GM19239 (cell line): ENCODE results near the gene PITPNM1.
"Not testable (repeated sequence)": the region's sequence is repeated elsewhere in the genome, so short reads cannot be mapped to it uniquely, and the experiment has no call there.

Source experiments
- DNase-seq: peaks from one replicate; pipeline ENCODE4 v3.0.0; 2011; ENCODE audit warnings: low spot score; ENCODE audit not compliant: insufficient read length
- FAIRE-seq: peaks from 2 replicates; lab custom pipeline; 2011; peaks lifted over from hg19 to GRCh38; lab: Jason Lieb, UNC

PITPNM1 gene

DNA sequence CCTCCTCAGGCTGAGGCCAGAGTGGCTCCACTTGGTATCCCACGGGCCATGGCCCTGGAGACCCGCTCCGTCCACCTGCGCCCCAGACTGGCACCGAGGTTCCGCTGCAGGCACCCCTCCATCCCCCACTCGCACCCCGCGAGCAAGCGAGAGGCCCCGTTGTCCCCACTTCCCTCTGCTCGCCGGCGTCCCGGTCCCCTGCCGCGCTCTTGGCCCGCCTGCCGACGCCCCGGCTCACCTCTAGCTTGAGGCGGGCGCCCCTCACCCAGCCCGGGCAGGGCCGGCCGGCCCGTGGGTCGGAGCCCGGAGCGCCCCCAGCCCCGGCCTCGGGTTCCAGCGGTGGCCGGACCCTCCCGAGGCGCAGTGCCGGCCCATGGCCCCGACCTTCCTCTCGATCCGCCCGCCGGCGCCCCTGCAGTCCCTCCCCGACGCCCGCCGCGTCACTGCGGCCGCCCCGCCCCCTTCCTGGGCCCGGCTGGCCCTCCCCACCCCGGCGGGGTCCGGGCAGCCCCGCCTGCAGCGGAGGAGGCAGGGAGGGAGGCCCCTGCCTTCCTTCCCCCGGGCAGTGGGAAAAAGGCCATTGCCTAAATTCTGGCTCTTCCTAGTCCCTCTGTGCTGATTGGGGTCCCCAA is at the start of gene PITPNM1:
TSS of gene PITPNM1 (minus strand) at position 414 of the 632 bp plus-strand sequence. CDS start 1,183 bp downstream, outside the sequence.
- FAIRE-seq (no peak), DNase-seq (peak; percentile 85)

GRCh38 chr11:67551697-67552096 is 46.5 kb upstream of the PITPNM1 start:
- DNase-seq, FAIRE-seq: not testable (repeated sequence)

DNA sequence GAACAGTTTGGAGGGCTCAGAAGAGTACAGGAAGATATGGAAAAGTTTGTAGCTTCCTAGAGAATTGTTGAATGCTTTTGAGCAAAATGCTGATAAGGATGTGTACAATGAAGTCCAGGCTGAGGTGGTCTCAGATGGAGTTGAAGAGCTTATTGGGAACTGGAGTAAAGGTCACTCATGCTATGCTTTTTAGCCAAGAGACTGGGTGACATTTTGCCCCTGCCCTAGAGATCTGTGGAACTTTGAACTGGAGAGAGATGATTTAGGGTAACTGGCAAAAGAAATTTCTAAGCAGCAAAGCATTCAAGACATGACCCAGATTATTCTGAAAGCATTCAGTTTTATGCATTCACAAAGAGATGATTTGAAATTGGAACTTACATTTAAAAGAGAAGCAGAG is 46.0 kb upstream of the PITPNM1 start:
- DNase-seq (no peak), FAIRE-seq (no peak)

DNA sequence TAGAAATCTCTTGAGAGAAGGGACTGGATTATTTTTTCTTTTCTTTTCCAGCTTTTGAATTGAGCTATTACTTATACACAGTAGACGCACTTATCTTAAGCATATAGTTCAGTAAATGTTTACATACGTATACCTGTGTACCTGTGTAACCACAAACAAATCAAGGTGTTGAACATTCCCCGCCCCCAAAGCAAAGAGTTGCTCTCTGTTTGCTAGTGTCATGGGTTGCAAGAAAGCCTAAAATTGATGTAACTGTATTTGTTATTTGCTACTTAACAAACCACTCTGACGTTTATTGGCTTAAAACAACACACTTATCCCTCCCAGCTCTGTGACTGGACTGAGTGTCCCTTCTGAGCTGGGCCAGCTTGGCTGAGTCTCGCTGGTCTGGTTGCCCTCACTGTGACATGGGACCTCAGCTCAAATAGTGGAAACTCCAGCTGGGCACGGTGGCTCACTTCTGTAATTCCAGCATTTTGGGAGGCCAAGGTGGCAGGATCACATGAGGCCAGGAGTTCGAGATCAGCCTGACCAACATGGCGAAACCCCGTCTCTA is 43.5 kb upstream of the PITPNM1 start:
- FAIRE-seq (no peak), DNase-seq (no peak)

DNA sequence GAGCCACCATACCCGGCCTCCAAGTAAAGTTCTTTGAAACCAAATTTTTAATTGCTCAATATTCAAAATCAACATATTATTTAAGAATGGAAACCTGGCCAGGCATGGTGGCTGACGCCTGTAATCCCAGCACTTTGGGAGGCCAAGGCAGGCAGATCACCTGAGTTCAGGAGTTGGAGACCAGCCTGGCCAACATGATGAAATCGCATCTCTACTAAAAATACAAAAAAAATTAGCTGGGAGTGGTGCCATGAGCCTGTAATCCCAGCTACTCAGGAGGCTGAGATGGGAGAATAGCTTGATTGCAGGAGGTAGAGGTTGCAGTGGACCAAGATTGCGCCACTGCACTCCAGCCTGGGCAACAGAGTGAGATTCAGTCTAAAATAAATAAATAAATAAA is 42.9 kb upstream of the PITPNM1 start:
- DNase-seq, FAIRE-seq: not testable (repeated sequence)

- no peak for DNase-seq
These were observed 40.1 kb upstream of the PITPNM1 start for GRCh38 chr11:67545280-67545679.

GRCh38 chr11:67544616-67545242 is 39.6 kb upstream of the PITPNM1 start:
- no peak for FAIRE-seq
- DNase-seq = no peak

More at GRCh38 chr11:67545280-67545679, 40.1 kb upstream of the PITPNM1 start:
- no peak for FAIRE-seq

DNA sequence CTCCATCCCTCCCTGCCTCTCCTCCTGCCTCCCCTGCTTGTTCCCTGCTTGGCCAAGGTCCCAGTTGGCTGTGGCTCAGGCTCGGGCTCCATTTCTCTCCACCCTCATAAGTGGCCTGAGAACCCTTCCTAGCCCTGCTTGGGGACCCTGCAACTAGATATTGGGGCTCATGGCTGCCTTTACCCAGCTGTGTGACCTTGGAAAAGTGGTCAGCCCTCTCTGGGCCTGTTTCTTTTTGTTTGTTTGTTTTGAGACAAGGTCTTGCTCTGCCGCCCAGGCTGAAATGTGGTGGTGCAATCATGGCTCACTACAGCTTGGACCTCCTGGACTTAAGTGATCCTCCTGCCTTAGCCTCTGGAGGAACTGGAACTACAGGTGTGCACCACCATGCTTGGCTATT is 38.4 kb upstream of the PITPNM1 start:
- DNase-seq (no peak), FAIRE-seq (no peak)

DNA sequence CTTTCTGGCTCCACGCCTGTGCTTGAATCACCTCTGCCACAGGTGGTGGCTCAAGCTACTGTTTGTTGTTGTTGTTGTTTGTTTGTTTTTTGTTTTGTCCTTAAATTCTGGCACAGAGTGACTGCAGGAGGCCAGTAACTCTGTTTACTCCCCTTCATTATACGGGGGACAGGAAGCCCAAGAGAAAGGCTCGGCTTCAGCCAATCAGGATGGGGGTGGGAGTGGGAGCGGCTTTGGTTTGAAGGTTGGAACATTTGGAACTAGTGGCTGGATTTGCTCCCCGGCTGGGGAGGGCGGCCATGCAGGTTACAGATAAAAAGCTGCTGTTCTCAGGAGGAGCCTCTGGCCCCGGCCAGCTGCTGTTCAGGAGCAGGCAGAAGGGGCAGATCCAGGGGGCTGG is 37.8 kb upstream of the PITPNM1 start:
- no peak for FAIRE-seq

DNA sequence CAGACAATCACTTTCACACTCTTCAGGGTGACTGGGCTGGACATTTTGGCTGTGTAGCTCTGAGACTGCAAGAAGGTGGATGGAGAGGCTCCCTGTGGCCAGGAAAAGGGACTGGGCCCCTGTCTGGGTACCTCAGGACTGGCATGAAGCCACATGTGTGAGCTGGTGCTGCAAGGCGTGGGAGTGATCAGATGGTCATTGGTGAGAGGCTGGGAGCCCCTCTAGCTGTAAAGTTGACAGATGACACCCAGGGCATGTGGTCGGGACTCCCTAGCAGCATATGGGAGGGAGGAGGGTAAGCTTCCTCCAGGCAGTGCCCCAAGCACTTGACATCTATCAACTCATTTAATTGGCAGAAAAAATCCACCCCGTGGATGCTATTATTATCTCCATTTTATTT is 37.0 kb upstream of the PITPNM1 start:
- FAIRE-seq = no peak
- DNase-seq = no peak

More for the DNA sequence above, 37.8 kb upstream of the PITPNM1 start:
- no peak for DNase-seq

DNA sequence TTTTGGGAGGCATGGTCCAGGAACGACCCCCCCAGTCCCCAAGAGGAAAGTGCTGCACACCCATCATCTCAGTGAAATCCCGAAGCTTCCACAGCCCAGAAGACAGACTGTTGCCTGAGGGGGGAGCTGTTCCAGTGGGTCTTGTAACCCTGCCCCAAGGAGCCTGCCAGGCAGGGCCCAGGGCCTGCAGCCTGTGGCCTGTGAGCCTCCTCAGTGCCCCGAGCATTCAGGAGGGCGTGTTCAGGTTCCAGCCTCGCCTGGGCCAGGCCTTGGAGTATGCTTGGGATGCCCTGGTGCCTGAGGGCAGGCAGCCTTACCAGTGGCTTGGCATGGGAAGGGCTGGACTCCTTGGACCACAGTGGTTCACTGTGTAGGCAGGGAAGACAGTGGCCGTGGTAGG is 36.0 kb upstream of the PITPNM1 start:
- no peak for FAIRE-seq

GRCh38 chr11:67539550-67539949 is 34.4 kb upstream of the PITPNM1 start:
- no peak for DNase-seq
- no peak for FAIRE-seq

More for the DNA sequence above, 36.0 kb upstream of the PITPNM1 start:
- no peak for DNase-seq

- FAIRE-seq (no peak), DNase-seq (no peak)
These were observed 33.8 kb upstream of the PITPNM1 start for GRCh38 chr11:67538823-67539505.

DNA sequence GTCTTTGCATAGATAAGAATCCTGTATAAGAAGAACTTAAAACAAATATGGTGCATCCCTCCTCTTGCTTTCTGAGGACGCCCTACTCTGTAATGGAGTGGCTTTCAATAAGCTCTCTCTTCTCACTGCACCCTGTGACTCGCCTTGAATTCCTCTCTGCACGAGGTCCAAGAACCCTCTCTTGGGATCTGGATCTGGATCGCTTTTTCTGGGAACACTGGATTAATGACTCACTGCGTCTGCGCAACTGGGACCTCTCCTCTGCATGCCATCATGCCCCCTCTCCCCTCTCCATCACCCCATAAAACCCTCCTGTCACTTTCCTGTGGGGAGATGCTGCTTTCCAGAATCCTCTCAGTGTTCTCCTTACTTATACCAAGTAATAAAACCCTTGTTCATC is 33.1 kb upstream of the PITPNM1 start:
- FAIRE-seq = no peak
- no peak for DNase-seq

DNA sequence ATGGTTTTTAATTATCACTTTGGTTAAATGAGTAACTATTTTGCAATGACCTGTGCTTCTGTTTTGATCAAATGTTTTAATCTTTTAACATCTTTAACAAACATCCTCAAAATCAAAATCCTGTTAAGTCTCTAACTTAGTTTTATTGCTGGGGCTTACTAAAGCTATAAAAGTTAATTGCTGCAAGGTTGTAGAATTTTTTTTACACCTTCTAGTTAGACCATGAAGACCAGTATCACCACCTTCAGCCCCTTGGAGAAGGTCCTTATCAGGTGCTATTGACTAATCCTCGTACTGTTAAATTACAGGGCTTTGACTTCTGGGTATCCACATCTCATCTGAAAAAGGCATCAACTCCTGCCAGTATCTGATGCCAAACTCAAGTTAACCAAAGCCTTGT is 30.4 kb upstream of the PITPNM1 start:
- DNase-seq (no peak), FAIRE-seq (no peak)

- no peak for DNase-seq
- FAIRE-seq = no peak
These were observed 29.0 kb upstream of the PITPNM1 start for GRCh38 chr11:67534070-67534679.

- DNase-seq (no peak), FAIRE-seq (no peak)
These were observed 27.7 kb upstream of the PITPNM1 start for GRCh38 chr11:67532889-67533288.

DNA sequence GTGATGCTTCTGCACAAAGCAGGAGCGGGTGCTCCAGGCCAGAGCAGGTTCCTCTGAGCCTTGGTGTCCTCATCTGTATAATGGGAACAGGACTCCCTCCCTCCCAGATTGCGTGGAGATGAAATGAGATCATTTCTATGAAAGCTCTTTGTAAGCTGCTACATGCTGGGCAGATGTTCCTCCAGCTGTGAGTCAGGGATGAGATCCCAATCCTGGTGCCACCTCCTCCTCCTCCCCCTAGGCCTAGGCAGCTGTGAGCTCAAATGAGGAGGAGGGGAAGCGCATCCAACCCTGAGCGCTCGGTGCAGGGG is 25.1 kb upstream of the PITPNM1 start:
- DNase-seq (no peak), FAIRE-seq (no peak)

DNA sequence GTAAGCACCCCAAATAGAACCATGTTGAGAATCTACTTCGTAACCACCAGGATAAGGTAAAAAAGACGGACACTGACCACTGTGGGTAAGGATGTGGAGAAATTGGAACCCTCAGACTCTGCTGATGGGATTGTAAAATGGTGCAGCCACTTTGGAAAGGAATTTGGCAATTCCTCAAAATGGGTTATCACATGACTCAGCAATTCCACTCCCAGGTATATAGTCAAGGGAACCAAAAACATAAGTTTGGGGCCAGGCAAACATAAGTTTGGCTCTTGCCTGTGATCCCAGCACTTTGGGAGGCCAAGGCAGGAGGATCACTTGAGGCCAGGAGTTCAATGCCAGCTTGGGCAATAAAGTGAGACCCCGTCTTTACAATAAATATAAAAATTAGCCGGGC is 23.2 kb upstream of the PITPNM1 start:
- DNase-seq (no peak), FAIRE-seq (no peak)

DNA sequence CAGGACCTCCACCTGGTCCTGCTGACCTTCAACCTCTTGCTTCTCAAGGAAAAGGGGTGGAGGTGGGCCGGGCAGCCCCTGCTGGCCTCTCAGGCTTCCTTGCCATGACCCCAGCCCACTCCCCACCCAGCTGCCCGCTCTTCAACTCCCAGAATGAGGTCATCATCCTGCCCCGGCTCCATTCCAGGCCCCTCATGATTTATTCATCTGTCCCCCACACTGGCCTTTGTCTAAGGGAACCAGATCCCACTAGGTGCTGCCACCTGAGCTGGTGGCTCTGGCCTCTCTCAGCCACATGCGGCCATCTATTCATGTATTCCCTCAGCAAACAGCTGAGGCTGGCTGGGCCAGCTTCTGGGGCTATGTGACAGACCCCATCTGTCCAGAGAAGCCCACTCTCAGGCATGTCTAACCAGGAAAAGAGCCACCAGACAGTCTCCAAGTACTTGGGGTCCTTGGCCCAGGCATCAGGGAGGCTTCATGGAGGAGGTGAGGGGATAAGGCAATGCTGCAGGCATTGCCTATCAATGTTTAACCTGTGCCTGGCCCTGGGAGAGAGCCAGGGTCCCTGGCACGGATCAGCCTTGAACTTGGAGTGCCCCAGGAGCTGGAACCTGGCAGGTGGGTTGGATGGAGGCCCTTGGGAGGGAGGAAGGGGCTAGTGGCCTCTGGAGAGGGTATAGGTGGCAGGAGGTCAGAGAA is 20.3 kb upstream of the PITPNM1 start:
- FAIRE-seq (no peak), DNase-seq (no peak)
